DND-41 (cell line): ENCODE measurements around the gene SIRT3.

Experiments
- CTCF ChIP-seq: IDR thresholded peaks from 2 replicates; pipeline ENCODE4 v1.5.1; 2012; ENCODE audit warnings: borderline replicate concordance, low read length, moderate library complexity, mild to moderate bottlenecking; ENCODE audit not compliant: poor library complexity, severe bottlenecking; ENCODE audit errors: extremely low read depth
- EZH2 ChIP-seq: IDR thresholded peaks from 3 replicates; pipeline ENCODE4 v1.6.1; 2012; ENCODE audit warnings: borderline replicate concordance, low read depth, mild to moderate bottlenecking, moderate library complexity, low read length, inconsistent platforms; ENCODE audit not compliant: severe bottlenecking

DNA sequence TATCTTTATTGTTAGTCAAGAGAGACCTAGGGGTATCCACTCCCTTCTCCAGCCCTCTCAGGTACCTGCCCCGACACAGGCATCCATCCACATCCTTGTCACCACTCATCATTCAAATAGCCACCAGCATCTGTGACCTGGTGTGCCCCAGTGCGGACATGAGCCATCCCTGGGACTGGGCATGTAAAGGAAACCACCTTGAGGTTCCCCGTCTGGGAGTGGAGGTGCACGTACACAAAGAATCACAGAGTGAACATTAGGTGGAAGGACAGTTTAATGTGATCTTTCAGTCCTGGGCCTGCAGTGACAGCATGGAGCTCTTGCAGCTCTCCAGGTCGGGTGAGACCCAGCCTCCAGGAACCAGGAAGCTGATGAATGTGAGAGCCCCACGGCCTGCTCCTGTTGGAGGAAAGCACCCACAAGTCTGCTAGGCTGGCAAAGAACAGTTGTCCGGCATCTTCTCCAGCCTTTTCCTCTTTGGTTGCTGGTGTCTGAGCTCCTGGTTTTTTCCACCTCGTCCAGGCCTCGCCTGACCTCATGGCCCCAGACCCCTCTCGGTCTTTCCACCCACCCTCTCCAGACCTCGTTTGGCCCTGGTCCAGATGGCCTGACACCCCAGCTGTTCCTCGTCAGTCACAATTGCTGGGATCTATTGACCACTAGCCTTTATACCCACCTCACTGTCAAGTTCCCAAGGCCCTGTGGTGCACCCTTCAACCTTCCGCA lies 17.2 kb upstream of the SIRT3 start:
- no peak for TF ChIP-seq EZH2
- no peak for TF ChIP-seq CTCF
